K562 (cell line): ENCODE data around the gene ARL4D.

Experiments
- CTCF ChIP-seq, 3 experiments: IDR thresholded peaks in 2 of 3; conservative IDR thresholded peaks in 1 of 3; 2 replicates each; pipeline ENCODE4 v1.5.1; 2011 to 2012; ENCODE audit warnings: low read length in 3 of 3, mild to moderate bottlenecking in 3 of 3, control low read depth in 2 of 3, improper control_type of control experiment in 1 of 3, inconsistent platforms in 1 of 3, low read depth in 1 of 3, mixed read lengths in 1 of 3, moderate library complexity in 1 of 3; ENCODE audit not compliant: insufficient read depth in 2 of 3
- EGR1 ChIP-seq: fragments of 450-650 bp; conservative IDR thresholded peaks from 2 replicates; pipeline ENCODE4 v1.6.1; 2017; ENCODE audit warnings: mild to moderate bottlenecking
- FOXM1 ChIP-seq, 2 experiments: fragments of 450-650 bp in 1 of 2; sonication (generic) in 1 of 2; formaldehyde crosslinking in 1 of 2; IDR thresholded peaks; 2 replicates each; pipeline versions ENCODE4 v1.6.1 to v1.9.0; 2017 to 2022; ENCODE audit warnings: low read depth in 2 of 2, mild to moderate bottlenecking in 2 of 2, missing genetic modification reagents in 1 of 2, moderate library complexity in 1 of 2
- HDAC6 ChIP-seq: IDR thresholded peaks from 2 replicates; pipeline ENCODE4 v1.6.1; 2012; ENCODE audit warnings: low read depth, mild to moderate bottlenecking, control low read depth, inconsistent platforms, low read length, moderate library complexity
- IRF9 ChIP-seq: fragments of 450-650 bp; IDR thresholded peaks from 2 replicates; pipeline ENCODE4 v1.6.1; 2016; ENCODE audit warnings: missing biosample characterization, missing genetic modification characterization
- SMC3 ChIP-seq: conservative IDR thresholded peaks from 2 replicates; pipeline ENCODE4 v1.6.1; 2011; ENCODE audit warnings: low read depth, low read length, improper control_type of control experiment; ENCODE audit not compliant: insufficient read depth
- SRSF9 ChIP-seq: fragments of 200-400 bp; formaldehyde crosslinking; IDR thresholded peaks from 2 replicates; pipeline ENCODE4 v1.6.1; 2017; ENCODE audit warnings: low read depth, low read length, borderline replicate concordance
- TAL1 ChIP-seq: fragments of 450-650 bp; IDR thresholded peaks from 2 replicates; pipeline ENCODE4 v1.6.1; 2016; ENCODE audit warnings: mild to moderate bottlenecking
- USF2 ChIP-seq: sonication (generic); formaldehyde crosslinking; IDR thresholded peaks from 2 replicates; pipeline ENCODE4 v1.5.0; 2020; ENCODE audit warnings: missing genetic modification reagents
- ZNF274 ChIP-seq: IDR thresholded peaks from 2 replicates; pipeline ENCODE4 v1.6.1; 2011; ENCODE audit warnings: low read depth, mild to moderate bottlenecking, low read length, moderate library complexity, borderline replicate concordance
- ZNF407 ChIP-seq: fragments of 450-650 bp; IDR thresholded peaks from 2 replicates; pipeline ENCODE4 v1.6.1; 2016; ENCODE audit warnings: low read depth

GRCh38 chr17:43431714-43432523, 33.1 kb downstream of the ARL4D start:
- TF ChIP-seq FOXM1 (IDR thresholded peaks at IDR 0.05; ENCODE audit: low read depth): no peak
- no peak for TF ChIP-seq FOXM1 (CRISPR knock-in tag; IDR thresholded peaks at IDR 0.05; ENCODE audit: low read depth)
- no peak for TF ChIP-seq TAL1
- TF ChIP-seq HDAC6: no peak
- no peak for TF ChIP-seq SMC3
- TF ChIP-seq CTCF (IDR thresholded peaks at IDR 0.05 in 2 of 3, conservative IDR thresholded peaks at IDR 0.05 in 1 of 3; ENCODE audit: insufficient read depth in 2 of 3, low read depth in 1 of 3, low read length in 3 of 3): no peak
- TF ChIP-seq ZNF274: no peak
- TF ChIP-seq SRSF9: no peak
- no peak for TF ChIP-seq ZNF407
- no peak for TF ChIP-seq USF2 (CRISPR knock-in tag)
- no peak for TF ChIP-seq EGR1
- no peak for TF ChIP-seq IRF9 (tag)
